Heart right ventricle (tissue), 16 donors: ENCODE data around the gene WWOX. TPM values are rescaled to one million over a fixed set of nuclear protein-coding genes. Genes with fewer than 3 reads are reported as not detected.

Experiments used
- ATAC-seq, 8 donors: fragments of 200-7000 bp; cut with Tn5 transposase; one replicate each; pipeline ENCODE4 v1.9.1; 2020; ENCODE audit warnings: mild to moderate bottlenecking in 8 of 8, moderate library complexity in 8 of 8, moderate number of reproducible peaks in 1 of 8
- DNase-seq, 2 donors: peaks; one replicate each; pipeline ENCODE4 v3.0.0-alpha.2; 2020
- H3K27ac ChIP-seq, 10 donors: fragments of 200-600 bp; sonication (generic) in 2 of 10; one replicate each; pipeline versions ENCODE4 v1.5.0 to v1.8.0; 2020 to 2022; ENCODE audit warnings: mild to moderate bottlenecking in 3 of 10
- H3K27me3 ChIP-seq, 7 donors: fragments of 200-600 bp; one replicate each; pipeline ENCODE4 v1.8.0; 2021 to 2022; ENCODE audit warnings: mild to moderate bottlenecking in 2 of 7
- H3K36me3 ChIP-seq, 9 donors: fragments of 200-600 bp; sonication (generic) in 1 of 9; one replicate each; pipeline versions ENCODE4 v1.5.0 to v1.8.0; 2020 to 2022; ENCODE audit warnings: mild to moderate bottlenecking in 2 of 9
- H3K4me1 ChIP-seq, 9 donors: fragments of 200-600 bp; sonication (generic) in 1 of 9; one replicate each; pipeline versions ENCODE4 v1.5.0 to v1.8.0; 2020 to 2022; ENCODE audit warnings: mild to moderate bottlenecking in 4 of 9
- H3K4me3 ChIP-seq, 10 donors: fragments of 200-600 bp; sonication (generic) in 2 of 10; one replicate each; pipeline versions ENCODE4 v1.5.0 to v1.8.0; 2020 to 2022; ENCODE audit warnings: mild to moderate bottlenecking in 7 of 10, moderate library complexity in 2 of 10
- H3K9me3 ChIP-seq, 11 donors: fragments of 200-600 bp in 10 of 11; sonication (generic) in 2 of 11; one replicate each; pipeline versions ENCODE4 v1.5.0 to v1.8.0; 2013 to 2022; ENCODE audit warnings: mild to moderate bottlenecking in 2 of 11, control low read depth in 1 of 11, moderate library complexity in 1 of 11
- WGBS, 2 donors: extraction: QIAGEN DNeasy Blood & Tissue Kit; methylation state at CpG; one replicate each; pipeline ENCODE4 v1.1.7; 2013; ENCODE audit warnings: inconsistent platforms in 1 of 2; 5-methylcytosine and 5-hydroxymethylcytosine counted together
- intact Hi-C, 10 donors: fragments of 100-400 bp; cut with DNase I; formaldehyde crosslinking; loops; one replicate each; pipeline versions ENCODE4 v1.11.1 to v1.14.2; 2022
- polyA plus RNA-seq, 2 donors: library from polyadenylated mRNA; stranded (reverse); fragments of 200-250 nt; gene quantifications; one replicate each; pipeline ENCODE4 v1.2.3, GENCODE V29; 2013
- total RNA-seq, 10 donors: library from RNA; stranded (reverse); fragmentation: NEBNext Ultra II Directional in 3 of 10; extraction: Animal tissue kit (Norgen Biotek cat#: 25700) in 3 of 10; gene quantifications; one replicate each; pipeline versions ENCODE4 v1.2.1 to v1.2.4, GENCODE V29; 2021 to 2023
- TF ChIP-seq, protein P1 (sequence below), 9 donors: fragments of 200-600 bp; sonication (generic) in 2 of 9; IDR thresholded peaks; one replicate each; pipeline versions ENCODE4 v1.5.0 to v1.8.0; 2021 to 2022; ENCODE audit warnings: antibody characterized with exemption in 9 of 9, mild to moderate bottlenecking in 5 of 9, moderate library complexity in 1 of 9
- donor health status: Arrhythmogenic right ventricular cardiomyopathy.
- donor health status: ischemic (EF 13 %, LVEDD 7.1; RV severe dilation, severe dysfunction).
- donor health status: healthy with polysubstance abuse.
- donor health status: DM: no; HTN: yes; CAD: no.
- donor health status: DM: no; HTN: no; CAD: no.
- donor health status: ischemic (EF 25% LVEDD 6.9; RV normal size, moderate dysfunction).
- donor health status: ischemic (EF 25% LVEDD 5.7; RV mildly dilated, moderate dysfunction).
- donor health status: healthy.
- donor health status: DM: yes; HTN: yes; CAD: no.
- donor health status: Ischemic cardiomyopathy.
- donor health status: ischemic (EF 35%, LVEDD 5.7; RV mildly dilated, moderate dysfunction).
- donor health status: nonischemic (EF 11% LVEDD 7.7; RV severe dilation, severe dysfunction).
- donor health status: DM: yes; HTN: yes; CAD: no.
- donor health status: PGD.
- donor health status: ischemic (EF 29% LVEDD 5.4; RV normal size, mild dysfunction).
- donor health status: nonischemic (EF 23%, LVEDD 6.1; RV moderate dilation, normal function).

WWOX gene
- total and polyA plus RNA-seq, 12 donors, result 4.9 to 15.0 (median 9.9) TPM

GRCh38 chr16:78137179-78137578 lies 37.7 kb downstream of the WWOX start:
- H3K36me3 ChIP-seq, result no peaks in the 10 kb centered on the region
- no peaks in the 10 kb centered on the region for H3K4me1 ChIP-seq
- TF ChIP-seq, protein P1, sequence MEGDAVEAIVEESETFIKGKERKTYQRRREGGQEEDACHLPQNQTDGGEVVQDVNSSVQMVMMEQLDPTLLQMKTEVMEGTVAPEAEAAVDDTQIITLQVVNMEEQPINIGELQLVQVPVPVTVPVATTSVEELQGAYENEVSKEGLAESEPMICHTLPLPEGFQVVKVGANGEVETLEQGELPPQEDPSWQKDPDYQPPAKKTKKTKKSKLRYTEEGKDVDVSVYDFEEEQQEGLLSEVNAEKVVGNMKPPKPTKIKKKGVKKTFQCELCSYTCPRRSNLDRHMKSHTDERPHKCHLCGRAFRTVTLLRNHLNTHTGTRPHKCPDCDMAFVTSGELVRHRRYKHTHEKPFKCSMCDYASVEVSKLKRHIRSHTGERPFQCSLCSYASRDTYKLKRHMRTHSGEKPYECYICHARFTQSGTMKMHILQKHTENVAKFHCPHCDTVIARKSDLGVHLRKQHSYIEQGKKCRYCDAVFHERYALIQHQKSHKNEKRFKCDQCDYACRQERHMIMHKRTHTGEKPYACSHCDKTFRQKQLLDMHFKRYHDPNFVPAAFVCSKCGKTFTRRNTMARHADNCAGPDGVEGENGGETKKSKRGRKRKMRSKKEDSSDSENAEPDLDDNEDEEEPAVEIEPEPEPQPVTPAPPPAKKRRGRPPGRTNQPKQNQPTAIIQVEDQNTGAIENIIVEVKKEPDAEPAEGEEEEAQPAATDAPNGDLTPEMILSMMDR (IDR thresholded peaks at IDR 0.05), result no peak
- intact Hi-C loops, result loop anchor here in 1 of 10 donors (10.0 kb wide), 1 partner anchor 298 kb away; no protein-coding TSS in a partner anchor
- no peak overlapping the region for H3K4me3 ChIP-seq
- no peaks in the 10 kb centered on the region for H3K27me3 ChIP-seq
- no peak for ATAC-seq
- WGBS, 2 donors, result 94 to 96% methylated on average over 11 of the region's 11 CpGs
- no peak for DNase-seq
- H3K9me3 ChIP-seq, result peaks cover 0 to 15% (median 0%) of the 10 kb centered on the region in 11 donors
- H3K27ac ChIP-seq, result no peak overlapping the region

DNA sequence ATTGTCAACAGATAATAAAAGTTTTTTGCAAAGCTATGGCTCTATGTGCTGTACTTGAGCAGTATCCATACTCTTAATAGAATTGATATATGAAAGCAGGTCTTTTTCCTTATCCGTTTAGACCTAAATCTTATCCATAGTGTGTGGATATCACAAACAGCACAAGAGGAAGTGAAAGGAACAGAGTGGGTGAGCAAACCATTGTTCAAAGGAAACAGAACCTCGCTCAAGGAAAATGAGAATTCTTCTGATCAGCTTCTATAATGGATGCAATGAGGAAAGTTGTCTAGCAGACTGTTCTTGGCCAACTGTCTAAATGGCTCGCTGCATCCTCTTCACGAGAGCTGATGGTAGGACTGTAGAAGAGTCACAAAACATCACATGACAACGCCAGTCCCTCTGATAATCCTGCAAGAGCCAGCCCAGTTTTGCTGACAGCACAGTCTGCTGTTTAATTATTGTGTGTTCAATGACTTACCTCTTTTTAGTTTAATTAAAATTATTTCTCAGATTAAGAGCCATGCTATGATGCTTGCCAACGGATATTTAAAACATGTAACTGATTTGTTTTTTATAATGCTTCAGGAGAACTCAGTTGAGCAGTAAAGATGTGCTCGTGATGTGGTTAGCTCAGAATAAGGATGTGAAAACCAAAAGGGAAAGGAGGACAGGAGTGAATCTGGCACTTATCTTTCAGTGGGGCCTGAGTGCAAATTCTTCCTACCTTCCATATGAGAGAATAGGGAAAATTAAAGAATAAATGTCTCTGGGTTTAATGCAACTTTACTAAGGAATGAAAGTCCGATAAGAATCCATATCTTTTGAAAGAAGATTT lies 38.5 kb downstream of the WWOX start:
- TF ChIP-seq, protein P1 (IDR thresholded peaks at IDR 0.05), result no peak
- intact Hi-C loops, result loop anchor here in 1 of 10 donors (10.0 kb wide), 1 partner anchor 297 kb away; no protein-coding TSS in a partner anchor
- DNase-seq (no peak), ATAC-seq (no peak)
- Histone ChIP-seq H3K27ac (no peak overlapping the region), H3K36me3 (no peaks in the 10 kb centered on the region), H3K27me3 (no peaks in the 10 kb centered on the region), H3K4me3 (no peak overlapping the region), H3K4me1 (peaks cover 0 to 4% (median 0%) of the 10 kb centered on the region in 9 donors), H3K9me3 (peaks cover 0 to 15% (median 0%) of the 10 kb centered on the region in 11 donors)
- 86 to 89% methylated on average over 8 of the region's 8 CpGs for WGBS, 2 donors

DNA sequence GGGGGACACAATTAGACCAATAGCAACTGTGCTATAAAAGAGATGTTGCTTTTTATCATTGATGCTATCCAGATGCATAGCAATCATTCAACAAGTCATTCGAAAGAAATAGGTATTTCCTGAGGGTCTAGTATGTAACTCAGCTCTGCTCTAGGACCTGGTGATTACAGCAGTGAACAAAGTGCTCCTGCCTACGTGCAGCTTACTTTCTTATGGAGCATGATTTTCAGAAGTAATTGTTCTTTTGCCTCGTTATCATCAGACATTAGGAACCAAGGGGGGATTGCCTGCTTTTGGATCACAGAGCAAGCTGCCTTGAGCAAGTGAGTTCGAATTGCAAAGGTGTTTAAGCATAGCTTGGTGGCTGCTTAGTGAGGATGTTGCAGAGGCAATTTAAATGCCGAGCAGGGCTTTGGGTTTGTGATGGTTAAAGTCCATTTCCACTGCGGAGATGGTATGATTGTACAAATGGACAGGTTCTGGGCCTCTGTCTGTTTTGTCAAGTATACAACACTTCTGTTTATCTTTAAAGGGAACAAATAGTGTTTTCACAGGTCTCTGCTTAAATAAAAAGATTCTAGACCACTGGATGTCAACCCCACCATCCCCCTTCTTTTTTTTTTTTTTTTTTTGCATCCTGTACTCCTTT lies 41.5 kb downstream of the WWOX start:
- no peaks in the 10 kb centered on the region for H3K36me3 ChIP-seq
- no peaks in the 10 kb centered on the region for H3K27me3 ChIP-seq
- H3K27ac ChIP-seq, result no peak overlapping the region
- peaks cover 0 to 8% (median 0%) of the 10 kb centered on the region in 9 donors for H3K4me1 ChIP-seq
- H3K9me3 ChIP-seq, result peaks cover 0 to 15% (median 0%) of the 10 kb centered on the region in 11 donors
- intact Hi-C loops, result no loop called here
- no peak overlapping the region for H3K4me3 ChIP-seq
- TF ChIP-seq, protein P1 (IDR thresholded peaks at IDR 0.05), result no peak
- DNase-seq, result no peak
- WGBS, 2 donors, result 82 to 91% methylated on average over 6 of the region's 6 CpGs
- no peak for ATAC-seq

- H3K27ac ChIP-seq, result peak overlapping the region in 1 of 10 donors; percentile 12
- no peak overlapping the region for H3K4me3 ChIP-seq
- DNase-seq, result no peak
- 62 to 66% methylated on average over 1 of the region's 1 CpG for WGBS, 2 donors
- H3K9me3 ChIP-seq, result peaks cover 0 to 15% (median 0%) of the 10 kb centered on the region in 11 donors
- TF ChIP-seq, protein P1 (IDR thresholded peaks at IDR 0.05), result no peak
- intact Hi-C loops, result no loop called here
- H3K4me1 ChIP-seq, result peaks cover 0 to 8% (median 0%) of the 10 kb centered on the region in 9 donors
- no peaks in the 10 kb centered on the region for H3K36me3 ChIP-seq
- no peaks in the 10 kb centered on the region for H3K27me3 ChIP-seq
- ATAC-seq, result peak in 1 of 8 donors; percentile 28
Observed at GRCh38 chr16:78142788-78143187, 43.3 kb downstream of the WWOX start.
